ENCODE results near the gene HESX1.

Gene HESX1

GRCh38 chr3:57199895-57200297, at the start of gene HESX1:
Gene HESX1, minus strand, starts transcription at chr3:57199978. Its CDS starts 60 bp downstream, at chr3:57199918.
- no peak for DNase-seq (ENCODE audit: low read depth)

- no peak for DNase-seq (ENCODE audit: low read depth)
Observed at GRCh38 chr3:57244946-57245345, 45.2 kb upstream of the HESX1 start.

- no peak for DNase-seq (ENCODE audit: low read depth)
Observed at GRCh38 chr3:57234613-57235575, 35.1 kb upstream of the HESX1 start.

- no peak for DNase-seq (ENCODE audit: low read depth)
Observed at GRCh38 chr3:57233799-57234198, 34.0 kb upstream of the HESX1 start.

GRCh38 chr3:57230006-57230405, 30.2 kb upstream of the HESX1 start:
- no peak for DNase-seq (ENCODE audit: low read depth)

DNA sequence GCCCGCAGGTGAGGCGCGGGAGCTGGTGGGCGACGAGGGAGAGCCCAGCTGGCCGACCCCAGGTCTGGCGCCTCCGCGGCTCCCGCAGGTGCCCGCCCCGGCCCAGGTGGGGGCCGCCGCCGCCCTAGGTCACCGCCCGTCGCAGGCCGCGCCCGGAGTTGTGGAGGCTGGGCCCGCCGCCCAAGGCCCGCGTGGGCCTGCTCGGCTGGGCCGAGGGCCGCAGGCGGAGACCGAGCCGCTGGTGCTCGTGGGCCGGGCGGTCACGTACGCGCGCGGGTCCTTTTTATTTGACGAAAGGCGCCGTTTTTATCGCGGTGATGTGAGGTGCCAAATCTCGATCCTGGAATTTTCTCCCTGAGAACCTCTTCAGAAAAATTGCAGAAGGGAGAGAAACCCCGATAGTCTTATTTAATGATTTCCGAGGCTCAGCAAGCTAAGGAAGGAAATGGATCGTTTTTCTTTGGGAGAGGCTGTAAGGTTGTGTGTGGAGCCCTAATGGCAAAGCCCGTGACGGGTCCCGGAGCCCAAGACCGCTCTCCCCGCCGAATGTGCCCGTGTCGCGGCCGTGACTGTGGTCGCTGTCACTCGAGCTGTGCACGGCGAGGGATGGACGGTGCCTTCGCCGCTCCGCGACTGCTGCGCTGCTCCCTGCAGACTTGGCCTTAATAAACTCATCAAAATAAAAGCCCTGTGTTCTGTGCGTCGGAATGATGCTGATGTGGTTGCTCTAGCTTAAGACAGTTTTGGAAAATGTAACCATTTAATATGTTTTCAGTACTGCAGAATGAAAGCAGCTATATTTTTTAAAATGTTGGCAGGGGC, 28.4 kb upstream of the HESX1 start:
- DNase-seq (ENCODE audit: low read depth), result peak; percentile 10

GRCh38 chr3:57227204-57227929, 27.6 kb upstream of the HESX1 start, which contains the start of gene APPL1:
Gene APPL1, plus strand, starts transcription at chr3:57227729. Its CDS starts 155 bp downstream, at chr3:57227884.
- DNase-seq (ENCODE audit: low read depth), result peak; percentile 79

DNA sequence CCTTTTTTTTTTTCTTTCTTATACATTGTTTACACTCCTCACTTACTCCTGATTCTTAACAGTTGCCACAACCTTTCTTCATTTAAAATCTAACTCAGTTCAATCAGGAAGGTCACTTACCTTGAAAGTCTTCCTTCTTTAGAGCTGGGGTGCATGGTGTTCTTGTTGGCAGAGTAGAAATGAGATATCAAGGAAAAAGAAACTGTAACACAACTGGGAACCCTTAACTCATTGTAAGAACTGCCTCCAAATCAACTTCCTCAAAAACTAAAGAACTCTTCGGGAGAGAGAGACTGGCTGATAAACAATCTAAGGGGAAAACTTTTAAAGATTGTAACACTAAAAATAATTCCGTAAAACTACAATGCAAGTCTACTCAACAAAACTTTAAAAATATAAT, 26.4 kb upstream of the HESX1 start:
- no peak for DNase-seq (ENCODE audit: low read depth)

- no peak for DNase-seq (ENCODE audit: low read depth)
Observed at GRCh38 chr3:57224856-57225255, 25.1 kb upstream of the HESX1 start.

- DNase-seq (ENCODE audit: low read depth), result no peak
Observed at GRCh38 chr3:57221883-57222282, 22.1 kb upstream of the HESX1 start.

GRCh38 chr3:57206423-57206822, 6.6 kb upstream of the HESX1 start:
- no peak for DNase-seq (ENCODE audit: low read depth)

DNA sequence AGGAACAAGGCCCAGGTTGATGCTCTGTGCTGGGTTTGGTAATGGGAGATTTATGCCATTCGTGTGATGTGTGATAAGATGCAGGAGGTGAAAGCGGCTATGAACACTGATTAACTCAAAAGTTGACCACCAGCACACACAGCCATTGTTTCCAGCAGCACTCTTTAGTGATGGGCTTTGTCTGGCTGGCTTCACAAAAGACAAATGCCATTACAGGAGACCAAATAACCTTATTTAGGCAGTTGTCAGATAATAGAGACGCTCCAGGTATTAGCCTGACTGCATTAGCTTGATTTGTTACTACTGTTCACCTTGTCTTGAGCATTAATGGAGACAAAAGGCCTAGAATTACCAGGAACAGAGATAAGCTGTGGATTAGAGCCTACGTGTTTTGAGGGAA, 5.1 kb downstream of the HESX1 start:
- DNase-seq (ENCODE audit: low read depth), result no peak

GRCh38 chr3:57192028-57192427, 7.8 kb downstream of the HESX1 start:
- no peak for DNase-seq (ENCODE audit: low read depth)

DNA sequence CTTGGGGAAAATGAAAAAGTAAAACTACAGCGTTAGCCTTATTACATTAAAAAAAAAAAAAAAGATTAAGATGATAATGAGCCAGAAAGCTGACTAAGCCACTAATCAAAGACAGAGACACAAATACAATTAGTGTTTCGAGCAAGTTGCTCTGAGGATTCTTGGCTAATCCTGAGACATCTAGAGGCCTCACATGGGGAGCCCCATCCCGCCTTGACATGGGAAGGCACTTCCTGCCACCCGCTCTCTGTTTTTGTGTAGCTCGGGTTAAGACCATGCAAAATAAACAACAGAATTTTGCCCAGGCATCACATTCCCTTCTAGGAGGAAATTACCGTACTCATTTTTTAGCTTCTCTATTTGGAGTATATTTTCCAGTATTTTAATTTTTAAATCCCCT, 15.3 kb downstream of the HESX1 start:
- DNase-seq (ENCODE audit: low read depth), result no peak

DNA sequence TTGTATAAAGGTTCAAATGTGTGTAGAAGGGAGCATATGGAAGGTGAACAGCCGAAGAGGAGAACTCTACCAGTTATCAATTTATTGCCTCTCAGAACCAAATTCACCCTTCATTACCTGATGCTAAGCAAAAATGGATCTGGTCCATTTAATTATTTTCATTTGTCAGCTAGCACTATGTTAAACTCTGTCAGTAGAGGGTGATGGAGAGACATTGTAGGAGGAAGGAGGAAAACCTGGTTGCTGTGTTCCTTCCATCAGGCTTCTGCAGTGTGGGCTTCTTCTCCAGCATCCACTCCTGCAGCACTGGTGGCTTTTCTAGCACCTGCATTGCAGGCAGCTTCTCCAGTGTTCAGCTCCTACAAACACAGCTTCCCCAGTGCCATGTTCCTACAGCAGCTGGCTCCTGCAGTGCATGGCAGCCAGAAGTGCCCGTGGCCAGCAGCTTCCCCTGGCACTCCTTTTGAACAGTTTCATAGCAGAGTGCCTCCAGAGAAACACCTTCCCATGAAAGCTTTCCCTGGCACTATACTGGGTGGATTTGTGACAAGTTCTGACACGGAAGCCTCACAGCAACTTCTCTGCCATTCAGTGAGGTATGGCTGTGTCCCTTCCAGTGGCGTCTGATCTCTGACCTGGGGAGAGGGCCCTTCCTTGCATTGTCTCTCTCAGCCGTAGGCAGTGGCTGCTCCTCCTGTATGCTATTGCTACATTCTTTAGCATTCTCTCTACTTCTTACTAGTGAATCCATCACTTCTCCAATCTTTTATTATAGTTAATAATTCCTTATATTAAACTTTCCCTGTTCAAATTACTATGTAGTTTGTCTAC, 20.0 kb downstream of the HESX1 start:
- DNase-seq (ENCODE audit: low read depth), result no peak

GRCh38 chr3:57176045-57176444, 23.7 kb downstream of the HESX1 start:
- DNase-seq (ENCODE audit: low read depth), result no peak

GRCh38 chr3:57173687-57174086, 26.1 kb downstream of the HESX1 start:
- no peak for DNase-seq (ENCODE audit: low read depth)

GRCh38 chr3:57170946-57171345, 28.8 kb downstream of the HESX1 start:
- no peak for DNase-seq (ENCODE audit: low read depth)

GRCh38 chr3:57169872-57170623, 29.7 kb downstream of the HESX1 start:
- DNase-seq (ENCODE audit: low read depth), result peak; percentile 37

DNA sequence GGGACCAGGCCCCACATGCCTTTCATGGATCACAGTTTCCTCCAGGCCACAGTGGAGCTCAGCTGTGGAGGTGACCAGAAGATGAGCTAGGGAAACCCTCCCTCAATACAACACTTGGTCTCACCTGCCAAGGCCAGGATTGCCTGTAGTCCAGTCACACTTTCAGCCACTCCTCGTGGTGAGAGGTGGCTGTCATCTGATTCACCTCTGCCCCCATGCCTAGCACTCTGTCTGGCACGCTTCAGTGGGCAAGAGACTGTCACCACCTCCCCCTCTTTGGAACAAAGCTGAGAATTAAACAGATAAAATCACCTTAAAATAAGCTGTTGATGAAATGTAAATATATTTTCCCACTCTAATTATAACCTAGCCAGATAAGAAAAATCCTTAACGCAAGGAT, 30.7 kb downstream of the HESX1 start:
- no peak for DNase-seq (ENCODE audit: low read depth)

GRCh38 chr3:57168151-57168550, 31.6 kb downstream of the HESX1 start:
- DNase-seq (ENCODE audit: low read depth), result no peak
